ENCODE data around the gene LAMA2. TPM values are rescaled to one million over a fixed set of nuclear protein-coding genes. Genes with fewer than 3 reads are reported as not detected.

Gene LAMA2
- total and polyA plus RNA-seq, 2 of the 8 experiments (the other 6 are each of a cell fraction or from before 2014, with no cell fraction given), result 1.3 to 3.8 TPM

GRCh38 chr6:128874863-128875262, 8.1 kb upstream of the LAMA2 start (continued):
- TF ChIP-seq SIN3A (conservative IDR thresholded peaks at IDR 0.05 in 1 of 2, IDR thresholded peaks at IDR 0.05 in 1 of 2; ENCODE audit: low read depth in 1 of 2, low read length in 2 of 2), result no peak
